ENCODE measurements around the gene HS1BP3.

DNA sequence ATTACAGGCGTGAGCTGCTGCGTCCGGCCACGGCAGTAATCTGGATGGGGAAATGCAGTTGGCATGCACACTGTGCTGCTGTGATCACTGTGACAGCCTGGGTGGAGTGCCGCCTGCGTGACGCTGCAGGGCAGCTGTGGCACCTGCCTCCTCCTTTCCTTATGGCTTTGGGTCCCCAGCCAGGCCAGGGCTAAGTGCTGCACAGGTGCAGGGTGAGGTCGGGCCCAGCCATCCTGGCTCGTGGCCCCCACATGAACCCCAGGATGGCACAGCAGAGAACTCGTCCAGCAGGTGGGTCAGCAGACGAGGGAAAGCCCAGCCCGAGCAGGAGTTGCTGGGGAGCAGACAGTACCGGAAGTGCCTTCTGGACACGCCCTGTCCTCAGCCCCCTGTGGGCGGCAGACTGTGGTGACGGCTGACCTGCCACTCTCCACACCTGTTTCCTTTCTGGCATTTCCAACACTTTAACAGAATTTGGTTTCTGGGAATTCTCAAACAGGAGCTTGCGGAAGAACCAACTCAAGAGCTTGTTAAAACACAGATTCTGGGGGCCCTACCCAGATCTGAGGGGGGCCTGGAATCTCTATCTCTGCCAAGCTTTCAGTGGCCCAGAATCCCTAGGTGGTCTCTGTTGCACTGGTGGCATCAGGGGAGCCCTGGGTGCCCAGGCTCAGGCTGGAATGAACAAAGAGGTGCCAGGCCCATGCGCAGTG is 16.9 kb downstream of the HS1BP3 start:
- TF ChIP-seq, protein P1, sequence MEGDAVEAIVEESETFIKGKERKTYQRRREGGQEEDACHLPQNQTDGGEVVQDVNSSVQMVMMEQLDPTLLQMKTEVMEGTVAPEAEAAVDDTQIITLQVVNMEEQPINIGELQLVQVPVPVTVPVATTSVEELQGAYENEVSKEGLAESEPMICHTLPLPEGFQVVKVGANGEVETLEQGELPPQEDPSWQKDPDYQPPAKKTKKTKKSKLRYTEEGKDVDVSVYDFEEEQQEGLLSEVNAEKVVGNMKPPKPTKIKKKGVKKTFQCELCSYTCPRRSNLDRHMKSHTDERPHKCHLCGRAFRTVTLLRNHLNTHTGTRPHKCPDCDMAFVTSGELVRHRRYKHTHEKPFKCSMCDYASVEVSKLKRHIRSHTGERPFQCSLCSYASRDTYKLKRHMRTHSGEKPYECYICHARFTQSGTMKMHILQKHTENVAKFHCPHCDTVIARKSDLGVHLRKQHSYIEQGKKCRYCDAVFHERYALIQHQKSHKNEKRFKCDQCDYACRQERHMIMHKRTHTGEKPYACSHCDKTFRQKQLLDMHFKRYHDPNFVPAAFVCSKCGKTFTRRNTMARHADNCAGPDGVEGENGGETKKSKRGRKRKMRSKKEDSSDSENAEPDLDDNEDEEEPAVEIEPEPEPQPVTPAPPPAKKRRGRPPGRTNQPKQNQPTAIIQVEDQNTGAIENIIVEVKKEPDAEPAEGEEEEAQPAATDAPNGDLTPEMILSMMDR (conservative IDR thresholded peaks at IDR 0.05; ENCODE audit: low read depth, low read length), result no peak
- TF ChIP-seq EZH2 (IDR thresholded peaks at IDR 0.05; ENCODE audit: low read length, unreplicated experiment), result no peak
- TF ChIP-seq EZH2phosphoT487 (IDR thresholded peaks at IDR 0.05; ENCODE audit: borderline replicate concordance, low read length), result no peak

Data from PC-3 (cell line).